GM21737 (cell line): ENCODE results near the gene ROR2.

Experiments used
- ATAC-seq: cut with Tn5 transposase; IDR thresholded peaks from one replicate; pipeline ENCODE4 v1.9.1; 2021; ENCODE audit warnings: mild to moderate bottlenecking, moderate library complexity; ENCODE audit not compliant: unreplicated experiment

Gene ROR2

GRCh38 chr9:91882627-91883026 is 67.4 kb downstream of the ROR2 start:
- ATAC-seq = no peak

DNA sequence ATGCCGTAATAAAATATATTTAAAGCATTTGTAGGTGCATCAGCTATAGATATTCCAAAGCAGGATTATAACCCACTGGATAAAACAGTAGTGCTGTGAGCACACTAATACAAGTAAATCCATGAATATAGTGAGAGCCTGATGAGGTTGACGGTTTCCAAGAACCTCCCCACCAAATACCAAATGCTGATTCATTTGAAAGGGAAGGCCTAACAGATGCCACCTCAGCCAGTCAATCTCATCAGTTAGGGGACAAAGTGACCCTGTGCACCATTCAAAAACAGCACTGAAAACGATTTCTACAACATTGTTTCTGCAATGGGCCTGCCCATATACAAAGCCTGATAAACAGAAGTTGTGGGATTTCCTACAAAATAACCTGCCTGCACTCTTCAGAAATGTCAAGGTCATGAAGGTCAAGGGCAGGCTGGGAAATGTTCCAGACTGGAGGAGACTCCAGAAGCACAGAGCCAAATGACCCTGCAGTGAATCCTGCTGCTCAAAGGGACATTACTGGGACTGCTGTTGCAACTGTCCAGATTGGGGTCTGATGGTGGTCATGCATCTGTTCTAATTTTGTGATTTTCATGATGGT is 69.6 kb downstream of the ROR2 start:
- no peak for ATAC-seq

GRCh38 chr9:91879231-91879630 is 70.8 kb downstream of the ROR2 start:
- ATAC-seq = no peak

- ATAC-seq = no peak
These were observed 76.4 kb downstream of the ROR2 start for GRCh38 chr9:91873637-91874051.

DNA sequence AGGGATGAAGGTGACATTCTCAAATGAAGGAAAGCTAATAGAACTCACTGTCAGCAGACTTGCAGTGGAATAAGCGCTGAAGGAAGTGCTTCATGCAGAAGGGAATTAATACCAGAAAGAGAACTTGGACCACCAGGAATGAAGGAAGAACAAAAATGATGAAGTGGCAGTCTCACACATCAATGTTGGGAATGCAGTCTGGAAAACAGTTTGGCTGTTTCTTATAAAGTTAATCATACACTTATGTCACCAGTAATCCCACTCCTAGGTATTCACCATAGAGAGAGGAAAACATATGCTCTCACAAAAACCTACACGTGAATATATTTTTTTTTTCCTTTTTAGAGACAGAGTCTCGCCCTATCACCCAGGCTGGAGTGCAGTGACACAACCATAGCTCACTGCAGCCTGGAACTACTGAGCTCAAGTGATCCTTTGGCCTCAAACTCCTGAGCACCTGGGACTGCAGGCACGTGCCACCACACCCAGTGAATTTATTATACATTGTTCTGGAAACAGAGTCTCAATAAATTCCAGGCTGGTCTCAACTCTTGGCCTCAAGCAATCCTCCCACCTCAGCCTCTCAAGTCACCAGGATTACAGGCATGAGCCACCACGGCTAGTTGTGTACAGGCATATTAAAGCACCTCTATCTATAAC is 81.2 kb downstream of the ROR2 start:
- ATAC-seq = no peak

GRCh38 chr9:91867740-91868139 is 82.3 kb downstream of the ROR2 start:
- no peak for ATAC-seq

DNA sequence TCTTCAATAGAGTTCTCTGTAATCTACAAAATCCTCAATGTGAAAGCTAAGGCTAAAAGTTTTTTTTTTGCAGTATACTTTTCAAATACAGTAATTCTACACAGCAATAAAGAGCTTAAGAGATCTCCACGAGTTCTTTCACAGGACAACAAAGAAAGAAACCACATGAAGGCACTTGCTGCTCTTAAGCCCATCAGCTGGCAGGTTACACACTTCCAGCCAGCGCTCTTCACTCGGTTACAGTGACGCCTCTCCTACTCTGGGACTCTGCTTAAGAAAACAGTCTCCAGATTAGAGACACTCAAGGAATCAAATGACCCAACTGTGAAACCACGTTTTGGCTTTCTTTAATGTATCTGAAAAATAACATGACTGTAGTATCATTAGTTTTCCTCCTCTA is 85.0 kb downstream of the ROR2 start:
- no peak for ATAC-seq

DNA sequence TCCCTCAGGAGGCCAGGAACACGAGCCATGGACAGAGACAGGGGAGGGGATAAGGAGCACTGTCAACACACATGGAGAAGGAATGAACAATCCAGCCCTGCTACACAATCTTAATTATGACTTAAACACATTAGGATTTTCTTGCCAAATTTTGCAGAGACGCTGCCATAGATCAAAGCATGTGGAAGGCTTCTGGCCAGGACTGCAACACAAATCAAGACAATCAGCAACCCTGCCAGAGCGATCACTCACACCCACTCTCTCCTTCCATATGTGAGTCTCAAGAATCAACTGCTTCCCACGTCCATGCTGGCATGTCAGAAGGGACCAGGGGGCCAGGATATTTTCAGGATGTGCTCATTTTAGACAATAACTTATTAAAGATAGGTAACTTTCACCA is 85.6 kb downstream of the ROR2 start:
- no peak for ATAC-seq

- no peak for ATAC-seq
These were observed 86.6 kb downstream of the ROR2 start for GRCh38 chr9:91863469-91863868.

DNA sequence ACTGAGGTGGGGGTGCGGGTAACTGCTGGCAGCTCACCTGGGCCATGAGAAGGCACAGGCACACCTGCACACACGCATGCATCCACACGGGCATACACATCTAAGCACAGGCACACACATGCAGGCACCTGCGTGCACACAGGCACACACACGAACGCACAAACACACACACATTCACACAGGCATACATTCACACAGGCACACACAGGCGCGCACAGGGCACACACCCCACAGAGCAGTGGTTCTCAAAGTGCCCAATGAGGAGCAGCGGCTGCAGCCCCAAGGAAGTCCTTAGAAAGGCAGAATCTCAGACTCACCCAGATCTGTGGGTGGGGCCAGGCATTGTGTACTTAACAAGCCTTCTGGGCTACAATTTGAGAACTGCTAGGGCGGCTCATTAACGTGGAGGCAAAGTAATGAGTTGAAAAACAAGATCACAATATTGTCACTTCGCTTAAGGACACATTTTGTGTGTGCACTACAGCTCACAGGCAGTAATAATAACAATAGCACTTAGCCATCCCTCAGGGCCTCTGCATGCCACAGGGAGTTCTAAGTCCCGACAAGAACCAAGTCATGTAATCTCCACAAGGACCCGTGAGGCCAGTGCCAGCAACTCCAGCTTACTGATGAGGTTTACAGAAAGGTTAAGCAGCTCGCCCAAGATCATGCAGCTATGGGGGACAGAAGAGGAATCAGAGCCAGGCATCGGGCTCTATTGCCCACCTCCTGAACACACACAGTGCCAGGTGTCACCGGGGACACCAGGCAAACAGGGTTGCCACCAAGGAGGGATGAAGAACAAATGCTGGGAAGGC is 91.6 kb downstream of the ROR2 start:
- no peak for ATAC-seq

GRCh38 chr9:91857291-91858212 is 92.5 kb downstream of the ROR2 start:
- ATAC-seq = no peak

GRCh38 chr9:91856419-91856818 is 93.6 kb downstream of the ROR2 start:
- ATAC-seq = no peak

- ATAC-seq = no peak
These were observed 94.8 kb downstream of the ROR2 start for GRCh38 chr9:91855196-91855595.

DNA sequence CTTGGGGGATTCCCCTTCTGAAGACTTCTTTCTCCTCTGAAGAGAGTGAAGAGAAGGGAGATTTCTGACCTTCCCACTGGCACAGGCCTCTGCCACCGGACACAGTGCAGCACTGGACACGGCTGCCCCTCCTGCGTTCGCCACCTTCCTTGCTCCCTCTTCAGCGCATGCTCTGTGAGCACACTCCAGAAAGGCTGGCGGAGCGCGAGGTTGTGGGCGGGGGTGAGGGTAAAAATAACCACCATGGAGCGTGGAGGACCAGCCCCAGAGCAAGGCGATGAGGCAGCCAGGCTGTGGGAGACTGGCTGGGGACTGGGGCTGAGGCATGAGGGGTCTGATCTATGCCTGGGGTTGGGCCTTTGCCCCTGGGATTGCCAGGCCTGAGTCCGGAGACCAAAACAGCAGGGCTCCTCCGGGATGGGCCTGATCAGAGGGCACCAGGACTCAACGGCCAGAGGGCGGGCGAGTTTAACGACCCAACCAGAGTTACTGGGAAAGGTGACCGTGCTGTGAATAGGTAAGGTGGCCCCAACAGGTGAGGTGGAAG is 97.2 kb downstream of the ROR2 start:
- ATAC-seq = no peak

DNA sequence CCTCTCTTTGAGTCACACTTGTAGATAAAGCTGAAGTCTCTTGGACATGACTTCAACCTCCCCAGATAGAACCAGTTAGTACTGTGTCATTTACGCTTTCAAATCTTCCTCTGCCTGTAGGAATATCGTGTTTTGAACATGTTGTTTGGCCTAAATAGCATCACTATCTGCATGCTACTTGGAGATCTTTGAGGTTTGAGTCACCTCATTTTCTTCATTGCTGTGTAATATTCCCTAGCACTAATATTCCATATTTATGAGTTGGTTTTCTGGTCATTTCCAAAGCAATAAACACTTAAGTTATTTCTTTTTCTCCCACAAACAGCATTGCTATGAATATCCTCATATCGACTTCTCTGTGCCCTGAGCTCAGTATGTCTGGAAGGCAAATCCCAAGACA is 100.3 kb downstream of the ROR2 start:
- no peak for ATAC-seq

GRCh38 chr9:91848146-91848545 is 101.9 kb downstream of the ROR2 start:
- ATAC-seq = no peak

DNA sequence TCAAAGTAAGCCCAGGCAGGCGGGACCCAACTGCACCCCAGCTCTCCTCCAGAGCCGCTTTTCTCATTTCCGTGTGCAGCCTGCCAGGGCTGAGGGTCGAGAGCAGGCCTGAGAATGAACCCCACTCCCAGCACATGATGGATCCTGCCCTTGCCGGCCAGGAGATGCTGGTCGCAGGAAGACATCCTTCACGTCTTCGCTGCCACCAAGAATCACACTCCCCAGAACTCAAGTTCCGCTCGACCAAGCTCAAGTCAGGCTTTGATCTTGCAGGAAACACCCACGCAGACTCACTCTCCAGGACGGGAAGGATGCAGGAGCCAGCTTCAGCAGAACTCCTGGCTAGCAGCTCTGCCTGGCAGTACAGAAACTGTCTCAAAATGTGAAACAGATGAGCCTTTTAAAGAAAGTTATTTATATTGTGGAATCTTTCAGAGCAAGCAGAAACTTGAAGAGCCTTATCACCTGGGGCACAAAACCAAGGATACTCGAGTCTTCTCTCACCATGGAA is 102.4 kb downstream of the ROR2 start:
- ATAC-seq = no peak

DNA sequence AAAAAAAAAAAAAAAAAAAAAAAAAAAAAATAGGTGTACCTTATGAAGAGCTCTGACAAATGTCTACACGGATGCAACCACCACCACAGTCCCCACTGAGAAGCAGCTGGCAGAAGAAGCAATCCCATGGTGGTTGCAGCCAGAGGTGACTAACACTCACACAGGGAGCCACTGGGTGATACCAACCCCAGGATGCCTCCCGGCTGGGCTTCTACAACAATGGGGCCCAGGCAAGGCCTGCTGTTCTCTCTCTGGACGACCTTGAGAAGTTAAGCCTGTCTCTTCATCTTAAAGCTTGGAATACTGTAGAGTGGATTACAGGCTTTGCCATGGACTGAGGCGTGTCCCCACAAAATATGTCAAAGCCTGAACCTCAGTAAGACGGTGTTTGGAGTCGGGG is 104.1 kb downstream of the ROR2 start:
- ATAC-seq = no peak

DNA sequence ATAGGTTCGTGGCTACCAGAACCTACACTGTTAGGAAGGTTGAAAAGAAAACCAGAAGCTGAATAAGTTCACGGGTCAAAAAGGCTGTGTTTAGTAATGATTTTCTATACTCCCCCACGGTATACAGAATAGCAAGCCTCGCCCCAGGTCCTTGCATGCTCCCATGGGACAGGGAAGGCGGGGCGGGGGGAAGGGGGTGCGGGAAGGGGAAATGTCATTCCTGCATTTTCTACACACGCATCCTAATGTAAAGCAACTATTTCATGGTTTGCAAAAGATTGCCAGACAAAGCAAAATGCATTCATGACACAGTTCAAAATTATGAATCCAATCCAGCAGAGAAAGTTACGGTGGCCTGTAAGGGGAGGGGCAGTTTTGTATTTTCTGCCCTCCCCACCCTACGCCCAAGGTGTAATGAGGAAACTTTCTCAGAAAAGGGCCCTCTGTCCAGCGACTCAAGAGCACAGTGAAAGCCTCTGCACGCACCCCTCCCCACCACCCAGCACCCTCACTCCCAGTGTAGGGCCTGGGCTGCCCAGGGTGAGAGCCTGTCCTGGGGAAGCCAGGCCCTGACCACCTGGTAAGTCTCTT is 105.2 kb downstream of the ROR2 start:
- ATAC-seq = no peak

- ATAC-seq = no peak
These were observed 105.8 kb downstream of the ROR2 start for GRCh38 chr9:91844190-91844589.
